GM21786 (cell line): ENCODE measurements around the gene GALR3.

ENCODE experiments used
- ATAC-seq: cut with Tn5 transposase; IDR thresholded peaks from one replicate; pipeline ENCODE4 v1.9.1; 2021; ENCODE audit not compliant: unreplicated experiment

GALR3 gene

GRCh38 chr22:37862570-37863325 lies 39.6 kb downstream of the GALR3 start:
- ATAC-seq: no peak

- no peak for ATAC-seq
Measured at GRCh38 chr22:37865510-37865909, 42.3 kb downstream of the GALR3 start.

GRCh38 chr22:37870273-37870672 lies 47.1 kb downstream of the GALR3 start:
- ATAC-seq: no peak
